ENCODE measurements around the gene GATA2.

GATA2 gene

GRCh38 chr3:128492671-128493569 lies at the start of gene GATA2:
TSS of gene GATA2 (minus strand) at chr3:128493201. CDS start at chr3:128487031, 6,170 bp downstream.
- FAIRE-seq: no peak

GRCh38 chr3:128541246-128541645 lies 48.2 kb upstream of the GATA2 start:
- no peak for FAIRE-seq

- FAIRE-seq: no peak
Measured at GRCh38 chr3:128539376-128539775, 46.4 kb upstream of the GATA2 start.

GRCh38 chr3:128537091-128537703 lies 44.2 kb upstream of the GATA2 start:
- FAIRE-seq: no peak

- FAIRE-seq: no peak
Measured at GRCh38 chr3:128532012-128532983, 39.3 kb upstream of the GATA2 start.

- FAIRE-seq: no peak
Measured at GRCh38 chr3:128524374-128525299, 31.6 kb upstream of the GATA2 start.

- no peak for FAIRE-seq
Measured at GRCh38 chr3:128523591-128523990, 30.6 kb upstream of the GATA2 start.

- no peak for FAIRE-seq
Measured at GRCh38 chr3:128521715-128522114, 28.7 kb upstream of the GATA2 start.

- no peak for FAIRE-seq
Measured at GRCh38 chr3:128518587-128519490, 25.8 kb upstream of the GATA2 start.

GRCh38 chr3:128517648-128518047 lies 24.6 kb upstream of the GATA2 start:
- no peak for FAIRE-seq

- FAIRE-seq: no peak
Measured at GRCh38 chr3:128515967-128516366, 23.0 kb upstream of the GATA2 start.

- no peak for FAIRE-seq
Measured at GRCh38 chr3:128508852-128509251, 15.9 kb upstream of the GATA2 start.

GRCh38 chr3:128506754-128507153 lies 13.8 kb upstream of the GATA2 start:
- no peak for FAIRE-seq

- FAIRE-seq: no peak
Measured at GRCh38 chr3:128505771-128506170, 12.8 kb upstream of the GATA2 start.

GRCh38 chr3:128504963-128505730 lies 12.1 kb upstream of the GATA2 start:
- no peak for FAIRE-seq

GRCh38 chr3:128504533-128504915 lies 11.5 kb upstream of the GATA2 start:
- FAIRE-seq: no peak

GRCh38 chr3:128503751-128504532 lies 10.9 kb upstream of the GATA2 start:
- no peak for FAIRE-seq

- no peak for FAIRE-seq
Measured at GRCh38 chr3:128503164-128503651, 10.2 kb upstream of the GATA2 start.

GRCh38 chr3:128502712-128503111 lies 9.7 kb upstream of the GATA2 start:
- no peak for FAIRE-seq

Measured in islet of Langerhans (tissue), 1 donor.